GM18868 (cell line): ENCODE results near the gene TNNT3.
"Not testable (repeated sequence)": the region's sequence is repeated elsewhere in the genome, so short reads cannot be mapped to it uniquely, and the experiment has no call there.

Experiments used
- ATAC-seq: cut with Tn5 transposase; IDR thresholded peaks from one replicate; pipeline ENCODE4 v1.9.1; 2021; ENCODE audit warnings: mild to moderate bottlenecking, moderate library complexity; ENCODE audit not compliant: unreplicated experiment

TNNT3 gene

DNA sequence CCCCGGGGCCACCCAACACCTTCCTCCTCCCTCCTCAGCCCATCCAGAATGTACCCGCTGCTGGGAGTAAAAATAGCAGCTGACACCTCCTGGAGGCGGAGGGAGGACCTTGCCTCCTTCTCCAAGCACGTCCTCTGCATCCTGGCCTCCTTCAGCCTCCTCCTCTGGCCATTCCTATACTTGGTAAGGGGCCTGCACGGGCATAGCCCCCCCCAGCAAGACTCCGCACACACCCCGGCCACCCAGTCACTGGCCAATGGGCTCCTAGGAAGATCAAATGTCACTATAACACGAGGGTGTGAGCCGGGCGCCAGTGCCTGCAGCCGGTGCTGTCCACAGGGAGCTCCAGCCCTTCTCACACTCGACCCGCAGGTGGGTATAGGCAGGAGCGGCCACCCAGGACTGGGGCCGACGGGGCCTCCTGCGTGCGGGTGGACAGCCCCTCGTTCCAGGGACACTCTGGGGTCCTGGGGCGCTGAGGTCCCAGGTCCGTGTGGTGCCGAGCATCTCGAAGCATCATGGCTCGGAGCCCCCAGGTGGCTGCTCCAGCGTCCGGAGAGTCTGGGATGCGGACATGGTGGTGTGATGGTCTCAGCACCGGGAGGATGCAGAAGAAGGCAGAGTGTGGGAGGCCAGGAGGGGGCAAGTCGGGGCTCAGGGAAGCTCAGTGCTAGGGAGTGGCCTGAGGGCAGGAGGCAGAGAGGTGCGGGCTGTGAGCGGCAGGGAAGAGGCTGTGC lies at the start of gene TNNT3:
Gene TNNT3, plus strand, starts transcription at position 313 of the 737 bp plus-strand sequence. CDS start 3,172 bp downstream, outside the sequence.
- no peak for ATAC-seq

DNA sequence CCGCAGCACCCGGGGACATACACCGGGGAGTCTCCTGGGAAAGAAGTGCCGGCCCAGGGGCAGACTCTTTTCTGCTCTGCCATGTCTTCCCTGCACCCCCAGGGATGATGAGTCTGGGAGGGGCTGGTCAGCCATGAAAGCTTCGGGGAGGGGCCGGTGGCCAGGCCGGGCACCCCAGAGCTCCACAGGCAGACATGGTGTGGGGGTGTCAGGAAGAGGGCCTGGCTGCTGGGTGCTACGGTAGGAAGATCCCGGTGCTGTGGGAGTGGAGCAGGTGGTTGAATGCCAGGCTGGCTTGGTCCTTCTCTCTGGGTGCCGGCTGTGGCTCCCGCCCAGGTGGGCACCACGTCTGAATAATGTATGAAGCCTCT lies 49.2 kb upstream of the TNNT3 start:
- ATAC-seq: no peak

DNA sequence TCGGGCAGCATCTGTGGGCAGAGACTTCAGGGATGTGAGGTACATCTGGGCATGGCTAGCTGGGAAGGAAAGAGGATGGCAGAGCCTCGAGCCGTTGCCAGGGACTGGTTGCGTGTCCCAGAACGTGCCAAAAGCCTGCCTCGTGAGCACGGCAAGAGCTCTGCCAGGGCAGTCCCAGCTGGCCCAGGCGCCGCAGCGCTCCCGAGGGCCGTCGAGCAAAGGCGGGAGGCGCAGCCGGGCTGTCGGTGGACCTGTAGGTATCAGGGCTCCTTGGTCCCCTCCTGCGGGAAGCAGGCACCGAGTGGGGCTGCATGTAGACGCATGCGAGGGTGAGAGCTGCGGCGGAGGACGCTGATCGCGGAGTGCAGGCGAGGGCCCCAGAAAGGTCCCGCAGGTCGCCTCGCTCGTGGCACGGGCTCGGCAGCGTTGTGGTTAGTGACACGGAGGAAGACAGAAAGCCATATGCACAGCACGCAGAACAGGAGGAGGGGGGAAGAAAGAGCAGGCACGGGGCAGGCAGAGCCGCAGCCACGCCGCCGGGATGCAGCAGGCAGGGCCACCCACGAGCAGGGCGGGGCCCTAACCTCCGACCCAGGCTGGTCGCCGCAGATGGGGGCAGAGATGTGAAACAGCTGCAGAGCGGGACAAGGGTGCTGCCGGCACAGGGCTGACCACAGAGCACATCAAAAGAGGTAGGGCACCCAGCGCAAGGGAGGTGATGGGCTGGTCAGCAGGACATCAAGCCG lies 48.6 kb upstream of the TNNT3 start:
- no peak for ATAC-seq

DNA sequence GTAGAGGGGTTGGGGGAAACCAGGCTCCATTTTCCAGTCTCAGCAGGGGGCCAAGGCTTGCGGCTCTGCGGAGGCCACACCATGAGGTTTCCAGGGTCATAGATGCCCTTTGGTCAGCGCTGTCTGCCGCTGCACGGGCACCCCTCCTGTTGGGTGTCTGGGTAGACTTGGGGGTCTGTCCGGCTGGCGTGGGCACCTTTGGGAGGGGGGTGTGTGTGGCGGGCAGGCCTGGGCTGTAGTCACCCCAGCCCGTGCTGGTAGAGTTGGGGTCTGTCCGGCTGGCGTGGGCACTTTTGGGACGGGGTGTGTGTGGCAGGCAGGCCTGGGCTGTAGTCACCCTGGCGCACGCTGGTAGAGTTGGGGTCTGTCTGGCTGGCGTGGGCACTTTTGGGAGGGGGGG lies 48.0 kb upstream of the TNNT3 start:
- ATAC-seq: no peak

DNA sequence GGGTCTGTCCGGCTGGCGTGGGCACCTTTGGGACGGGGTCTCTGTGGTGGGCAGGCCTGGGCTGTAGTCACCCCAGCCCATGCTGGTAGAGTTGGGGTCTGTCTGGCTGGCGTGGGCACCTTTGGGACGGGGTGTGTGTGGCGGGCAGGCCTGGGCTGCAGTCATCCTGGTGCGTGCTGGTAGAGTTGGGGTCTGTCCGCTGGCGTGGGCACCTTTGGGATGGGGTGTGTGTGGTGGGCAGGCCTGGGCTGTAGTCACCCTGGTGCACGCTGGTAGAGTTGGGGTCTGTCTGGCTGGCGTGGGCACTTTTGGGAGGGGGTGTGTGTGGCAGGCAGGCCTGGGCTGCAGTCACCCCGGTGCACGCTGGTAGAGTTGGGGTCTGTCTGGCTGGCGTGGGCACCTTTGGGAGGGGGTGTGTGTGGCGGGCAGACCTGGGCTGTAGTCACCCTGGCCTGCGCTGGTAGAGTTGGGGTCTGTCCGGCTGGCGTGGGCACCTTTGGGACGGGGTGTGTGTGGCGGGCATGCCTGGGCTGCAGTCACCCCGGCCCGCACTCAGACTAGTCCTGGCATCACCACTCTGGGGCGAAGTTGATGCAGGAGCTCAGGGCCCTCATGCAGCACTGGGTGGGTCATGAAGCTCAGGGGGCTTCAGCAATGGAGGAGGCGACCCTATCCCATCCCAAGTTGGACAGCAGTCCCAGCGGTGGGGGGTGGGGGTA lies 47.1 kb upstream of the TNNT3 start:
- no peak for ATAC-seq

DNA sequence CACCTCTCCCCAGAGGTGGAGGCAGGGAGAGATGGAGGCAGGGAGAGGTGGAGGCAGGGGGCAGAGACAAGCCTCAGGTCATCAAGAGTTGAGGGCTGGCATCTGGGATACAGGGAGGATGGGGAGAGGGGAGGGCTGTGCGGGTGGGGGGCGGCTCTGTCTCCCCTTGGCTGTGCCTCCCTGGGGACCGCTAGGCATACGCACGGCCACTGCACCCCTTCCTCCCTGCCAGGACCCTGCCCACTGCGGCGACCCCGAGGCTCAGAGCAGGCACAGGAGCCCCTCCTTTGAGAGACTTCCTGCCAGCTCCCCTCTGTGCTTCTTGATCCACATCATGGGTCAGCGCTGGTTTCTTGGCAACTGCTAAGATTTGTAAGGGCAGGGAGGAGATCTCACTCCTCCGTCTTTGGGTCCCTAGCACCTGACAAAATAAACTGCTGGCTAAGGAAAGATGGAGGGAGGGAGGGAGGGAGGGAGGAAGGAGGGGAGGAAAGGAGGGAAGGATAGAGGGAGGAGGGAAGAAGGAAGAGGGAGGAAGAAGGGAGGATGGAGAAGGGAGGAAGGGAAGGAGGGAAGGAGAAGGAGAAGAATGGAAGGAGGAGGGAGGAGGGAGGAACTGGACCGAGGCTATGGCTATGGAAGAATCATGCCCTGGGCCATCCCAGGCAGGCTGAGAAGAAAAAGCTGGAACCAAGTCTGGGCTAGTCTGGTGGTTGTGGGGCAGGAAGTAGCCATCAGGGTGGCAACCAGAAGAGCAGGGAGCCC lies 46.3 kb upstream of the TNNT3 start:
- ATAC-seq: no peak

DNA sequence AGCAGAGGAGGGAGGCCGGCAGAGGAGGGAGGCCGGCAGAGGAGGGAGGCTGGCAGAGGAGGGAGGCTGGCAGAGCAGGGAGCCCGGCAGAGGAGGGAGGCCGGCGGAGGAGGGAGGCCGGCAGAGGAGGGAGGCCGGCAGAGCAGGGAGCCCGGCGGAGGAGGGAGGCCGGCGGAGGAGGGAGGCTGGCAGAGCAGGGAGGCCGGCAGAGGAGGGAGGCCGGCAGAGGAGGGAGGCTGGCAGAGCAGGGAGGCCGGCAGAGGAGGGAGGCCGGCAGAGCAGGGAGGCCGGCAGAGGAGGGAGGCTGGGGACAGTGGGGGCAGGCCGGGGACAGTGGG lies 45.7 kb upstream of the TNNT3 start:
- ATAC-seq: not testable (repeated sequence)

DNA sequence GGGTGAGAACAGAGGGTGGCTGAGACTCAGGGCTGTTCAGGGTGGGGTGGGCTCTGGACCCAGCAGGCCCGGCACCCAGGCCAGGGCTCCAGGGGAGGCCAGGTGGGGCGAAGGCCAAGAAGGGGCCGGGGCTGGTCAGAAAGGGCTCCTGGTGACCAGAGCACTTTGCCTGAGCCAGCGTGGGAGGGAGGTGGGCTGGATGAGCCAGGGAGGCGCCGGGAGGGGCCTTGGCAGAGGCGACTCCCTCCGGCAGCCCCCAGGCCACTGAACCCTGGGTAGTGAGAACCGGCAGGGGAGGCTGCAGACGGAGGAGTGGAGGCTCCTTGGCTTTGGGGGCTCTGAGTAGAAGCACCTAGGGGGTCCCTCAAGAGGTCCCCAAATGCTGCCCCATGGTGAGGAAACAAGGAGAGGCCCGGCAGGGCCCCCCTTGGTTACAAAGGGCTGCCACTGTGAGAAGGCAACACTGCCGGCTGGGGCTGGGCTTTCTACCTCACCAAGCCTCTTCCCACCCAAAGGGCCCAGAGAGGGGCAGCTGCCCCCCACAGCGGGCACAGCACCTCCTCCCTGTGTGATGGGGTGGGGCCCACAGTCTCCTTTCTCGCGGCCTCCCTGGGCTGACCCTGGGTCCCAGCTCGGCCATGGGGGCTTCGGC lies 44.9 kb upstream of the TNNT3 start:
- not testable (repeated sequence) for ATAC-seq

DNA sequence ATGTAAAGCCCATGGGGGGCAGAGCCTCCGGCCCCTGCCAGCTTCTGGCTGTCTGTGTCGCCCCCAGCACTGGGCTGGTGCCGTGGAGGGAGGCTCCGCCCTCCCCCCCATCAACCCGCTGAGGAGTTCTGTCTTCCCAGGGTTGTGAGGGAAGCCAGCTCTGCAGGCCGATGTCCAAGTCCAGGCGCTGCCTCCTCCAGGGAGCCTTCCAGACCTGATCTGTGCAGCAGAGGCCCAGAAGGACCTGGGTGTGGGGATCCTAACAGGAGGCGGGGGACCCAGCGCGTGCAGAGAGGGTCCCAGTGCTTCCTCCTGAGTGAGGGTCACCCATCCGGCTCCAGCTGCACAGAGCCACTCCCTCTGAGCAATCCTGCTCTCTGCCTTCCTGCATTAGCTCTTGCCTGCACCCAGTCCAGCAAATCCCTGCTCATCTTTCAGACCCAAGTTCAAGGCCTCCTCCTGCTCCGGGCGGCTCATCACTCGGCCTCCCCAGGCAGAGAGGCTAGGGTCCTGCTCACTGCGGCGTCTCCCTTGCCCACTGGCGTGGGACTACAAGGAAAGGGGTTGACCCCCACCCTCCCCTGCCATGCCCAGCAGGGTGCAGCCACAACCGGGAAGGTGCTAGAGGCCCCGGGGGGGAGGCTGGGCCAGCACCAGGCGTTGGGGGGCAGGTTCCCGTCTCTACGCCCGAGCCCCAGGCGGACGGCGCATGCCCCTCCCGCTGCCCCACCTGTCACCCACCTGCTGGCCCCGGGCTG lies 44.2 kb upstream of the TNNT3 start:
- no peak for ATAC-seq

DNA sequence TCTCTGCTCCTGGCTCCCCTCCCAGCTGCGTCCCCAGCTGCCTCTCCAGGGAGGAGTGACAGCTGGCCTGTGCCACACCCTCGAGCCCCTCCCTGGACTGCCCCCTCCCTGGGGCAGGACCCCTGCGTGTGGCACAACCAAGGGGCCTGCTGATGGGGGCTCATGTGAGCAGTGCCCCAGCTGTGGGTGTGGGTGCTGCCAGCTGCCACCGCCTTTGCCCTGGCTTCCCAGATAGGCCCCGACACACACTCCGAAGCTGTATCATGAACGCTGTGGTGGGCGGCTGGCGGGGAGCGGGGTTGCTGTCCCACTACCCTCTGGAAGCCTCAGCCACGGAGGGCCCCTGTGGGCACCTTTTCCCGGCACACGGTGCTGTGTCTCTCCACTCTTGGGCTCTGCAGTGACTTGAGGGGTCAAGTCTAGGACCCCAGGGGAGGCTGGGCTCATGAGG lies 43.6 kb upstream of the TNNT3 start:
- not testable (repeated sequence) for ATAC-seq

DNA sequence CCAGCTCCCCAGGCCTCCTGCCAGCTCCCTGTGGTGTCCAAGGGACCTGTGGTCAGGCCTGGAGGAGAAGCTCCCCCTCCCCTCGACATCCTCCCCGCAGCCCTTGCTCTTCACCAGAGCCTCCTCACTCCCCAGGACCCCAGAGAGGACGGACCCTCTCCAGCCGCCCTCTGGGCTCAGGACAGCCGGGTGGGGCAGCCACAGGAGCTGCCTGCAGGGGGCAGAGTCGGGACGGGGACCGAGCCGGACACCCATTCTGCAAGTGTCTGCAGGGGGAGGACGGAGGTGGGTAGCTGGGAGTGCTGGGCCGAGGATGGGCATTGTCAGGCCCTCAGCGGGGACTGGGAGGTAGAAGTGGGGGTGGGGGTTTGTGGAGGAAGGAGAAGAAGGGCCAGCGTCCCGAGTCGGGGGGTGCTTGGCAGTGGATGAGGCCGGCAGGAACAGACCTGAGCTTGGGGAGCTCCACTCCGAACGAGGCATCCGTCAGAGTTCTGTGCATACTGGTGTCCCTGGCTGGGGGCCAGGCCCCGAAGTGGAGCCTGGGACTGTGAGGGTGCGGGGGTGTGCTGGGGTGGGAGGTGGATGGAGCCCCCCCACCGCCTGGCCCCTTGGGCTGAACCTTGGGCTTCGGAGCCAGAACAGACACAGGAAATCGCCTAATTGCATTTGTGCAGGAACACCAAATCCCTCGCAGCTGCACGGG lies 43.0 kb upstream of the TNNT3 start:
- ATAC-seq: no peak

DNA sequence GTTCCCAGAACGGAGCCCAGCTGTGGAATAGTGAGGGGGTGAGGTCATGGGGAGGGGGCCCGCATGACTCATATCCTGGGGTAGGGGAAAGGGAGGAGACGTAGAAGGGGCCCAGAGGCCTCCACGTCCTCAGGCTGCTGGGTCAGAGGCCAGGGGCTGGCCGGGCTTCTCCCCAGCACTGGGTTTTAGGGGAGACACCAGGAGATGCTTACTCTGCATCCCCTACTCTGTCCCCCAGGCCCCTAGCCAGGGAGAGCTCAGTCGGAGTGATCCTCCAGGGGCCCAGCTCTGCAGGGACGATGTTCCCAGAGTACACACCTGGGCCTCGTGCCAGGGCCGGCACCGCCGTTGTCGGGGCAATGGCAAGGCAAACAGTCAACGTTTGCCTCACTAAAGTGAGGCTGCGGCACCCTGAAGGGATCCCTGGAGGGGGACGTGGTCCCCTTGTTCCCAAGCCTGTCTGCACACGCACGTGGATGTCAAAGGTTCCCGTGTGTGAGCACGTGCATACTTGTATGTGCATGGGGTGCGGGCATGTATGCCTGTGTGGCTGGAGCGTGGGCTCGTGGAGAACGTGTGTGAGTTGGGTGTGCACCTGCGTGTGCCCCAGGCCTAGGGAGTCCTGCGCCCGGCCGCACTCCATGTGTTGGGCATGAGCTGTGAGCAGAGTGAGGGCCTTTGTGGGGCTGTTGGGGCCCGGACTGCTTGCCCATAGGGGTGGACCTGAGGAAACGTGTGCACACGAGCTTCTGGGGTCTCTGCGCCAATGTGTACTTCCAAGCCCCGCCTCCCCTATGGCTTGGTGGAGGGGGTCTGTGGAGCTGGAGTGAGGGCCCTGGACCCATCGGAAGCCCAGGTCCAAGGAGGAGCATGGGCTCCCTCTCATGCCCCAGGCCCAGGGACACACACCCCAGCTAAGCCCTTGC lies 42.0 kb upstream of the TNNT3 start:
- no peak for ATAC-seq

DNA sequence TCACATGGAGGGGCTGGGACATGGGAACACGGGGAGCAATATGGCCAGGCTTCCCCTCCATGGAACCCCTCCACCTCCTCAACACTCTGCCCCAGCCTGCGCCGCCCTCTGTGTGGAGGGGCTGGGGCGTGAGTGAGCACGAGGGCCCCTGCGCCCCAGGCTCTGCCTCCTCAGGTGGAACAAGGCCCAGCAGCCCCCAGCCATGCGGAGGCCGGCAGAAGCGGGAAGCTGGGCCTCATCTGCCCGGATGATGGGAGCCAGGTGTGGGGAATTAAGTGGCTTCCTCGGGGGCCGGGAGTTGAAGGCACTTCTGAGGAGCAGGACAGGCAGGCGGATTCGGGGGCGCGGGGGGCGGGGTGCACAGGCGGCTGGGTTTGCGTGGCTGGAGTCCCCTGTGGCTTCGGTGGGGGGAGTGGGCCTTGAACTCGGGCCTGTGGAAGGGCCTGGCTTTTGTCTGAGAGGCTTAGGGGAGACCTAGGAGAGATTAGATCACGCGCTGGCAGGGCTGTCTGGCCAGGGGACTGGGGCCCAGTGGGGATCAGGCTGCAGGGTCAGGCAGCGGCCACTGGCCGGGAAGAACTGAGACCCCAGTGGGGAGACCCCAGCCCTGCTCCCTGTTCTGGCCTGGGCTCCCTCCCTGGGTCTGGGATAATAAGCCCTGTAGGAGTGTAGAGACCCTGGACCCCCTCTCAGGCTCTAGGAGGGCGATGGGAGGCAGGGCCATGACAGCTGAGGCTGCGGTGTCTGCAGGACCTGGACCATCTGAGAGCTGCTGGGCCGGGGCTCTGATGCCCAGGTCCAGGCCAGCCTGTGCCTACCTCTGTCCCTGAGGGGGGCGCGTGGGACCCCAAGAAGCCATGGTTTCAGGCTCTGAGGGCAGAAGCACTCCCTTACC lies 41.1 kb upstream of the TNNT3 start:
- ATAC-seq: no peak

DNA sequence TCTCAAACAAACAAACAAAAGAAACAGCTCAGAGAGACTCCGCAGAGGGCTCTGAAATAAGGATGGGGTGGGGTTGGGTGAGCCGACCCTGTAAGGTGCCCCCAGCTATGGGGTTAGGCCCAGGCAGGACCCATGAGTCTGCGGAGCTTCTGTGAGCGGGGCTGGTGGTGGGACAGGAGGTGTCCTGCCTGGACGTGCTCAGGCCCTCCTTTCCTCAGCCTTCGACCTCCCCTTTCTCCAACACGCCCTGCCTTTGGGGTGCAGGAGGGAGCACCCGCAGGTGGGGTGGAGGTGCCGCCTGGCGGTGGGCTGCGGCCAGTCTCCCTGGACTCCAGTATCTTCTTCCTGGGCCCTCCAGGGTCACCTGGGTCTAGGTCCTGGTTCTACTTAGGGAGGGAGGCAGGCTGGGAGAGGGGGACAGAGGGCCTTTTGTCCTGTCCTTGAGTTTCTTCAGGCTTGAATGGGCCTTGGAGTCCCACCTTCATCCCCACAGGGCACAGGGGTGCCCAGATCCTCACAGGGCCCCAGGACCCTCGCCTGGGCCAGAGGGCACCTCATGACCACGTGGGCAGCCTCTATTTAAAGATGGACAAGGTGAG lies 40.1 kb upstream of the TNNT3 start:
- ATAC-seq: no peak

DNA sequence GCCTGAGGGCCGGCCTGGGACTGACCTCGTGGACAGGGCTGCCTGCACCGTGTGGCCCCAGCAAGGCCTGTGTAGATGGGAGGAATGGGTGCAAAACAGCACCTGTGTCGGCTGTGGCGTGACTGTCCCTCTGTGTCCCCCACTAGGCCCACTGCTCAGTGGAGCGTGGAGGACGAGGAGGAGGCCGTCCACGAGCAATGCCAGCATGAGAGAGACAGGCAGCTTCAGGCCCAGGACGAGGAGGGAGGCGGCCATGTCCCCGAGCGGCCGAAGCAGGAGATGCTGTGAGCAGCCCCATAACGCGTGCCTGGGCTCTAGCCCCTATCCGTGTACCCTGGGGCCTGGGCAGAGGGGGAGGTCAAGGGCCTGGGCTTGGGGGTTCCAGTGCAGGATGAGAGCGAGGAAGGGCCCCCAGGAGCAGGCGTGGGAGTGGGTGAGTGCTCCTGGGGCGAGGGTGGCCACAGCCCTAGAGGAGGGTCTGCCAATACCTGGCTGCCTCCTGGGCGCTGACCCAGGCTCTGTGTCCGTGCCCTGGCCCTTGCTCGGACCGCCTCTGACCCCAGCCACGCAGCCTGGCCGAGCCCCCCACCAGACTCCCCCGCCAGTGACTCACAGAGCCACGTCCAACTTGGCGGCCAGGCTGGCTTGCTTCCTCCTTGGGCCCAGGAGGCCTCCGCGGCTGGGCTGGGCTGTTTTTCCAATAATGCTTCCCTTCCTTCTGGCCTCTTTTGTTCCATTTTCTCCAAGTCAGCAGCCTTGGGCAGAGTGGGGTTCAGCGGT lies 39.4 kb upstream of the TNNT3 start:
- ATAC-seq: no peak
